Liver (tissue), 9 donors: ENCODE data around the gene PEAR1. TPM values are rescaled to one million over a fixed set of nuclear protein-coding genes. Genes with fewer than 3 reads are reported as not detected.

ENCODE experiments used
- DNase-seq: peaks from one replicate; pipeline ENCODE4 v3.0.0-alpha.2; 2017; ENCODE audit warnings: low spot score
- H3K27ac ChIP-seq, 2 donors: one replicate each; pipeline ENCODE4 v1.7.0; 2013; ENCODE audit warnings: inconsistent platforms in 2 of 2, low read length in 2 of 2, control low read depth in 1 of 2, low read depth in 1 of 2, mild to moderate bottlenecking in 1 of 2
- H3K27me3 ChIP-seq, 4 donors: one replicate each; pipeline versions ENCODE4 v1.6.1 to v1.7.0; 2013; ENCODE audit warnings: low read length in 3 of 4, inconsistent platforms in 1 of 4, mild to moderate bottlenecking in 1 of 4, moderate library complexity in 1 of 4; ENCODE audit not compliant: control insufficient read depth in 4 of 4, insufficient read depth in 4 of 4
- H3K36me3 ChIP-seq, 4 donors: one replicate each; pipeline versions ENCODE4 v1.6.1 to v1.7.0; 2013; ENCODE audit warnings: low read length in 3 of 4, mild to moderate bottlenecking in 3 of 4, low read depth in 1 of 4, moderate library complexity in 1 of 4; ENCODE audit not compliant: control insufficient read depth in 4 of 4, insufficient read depth in 3 of 4
- H3K4me1 ChIP-seq, 4 donors: one replicate each; pipeline versions ENCODE4 v1.6.1 to v1.7.0; 2013; ENCODE audit warnings: low read length in 3 of 4, mild to moderate bottlenecking in 3 of 4, moderate library complexity in 1 of 4; ENCODE audit not compliant: control insufficient read depth in 4 of 4, insufficient read depth in 4 of 4
- H3K4me3 ChIP-seq, 3 donors: one replicate each; pipeline versions ENCODE4 v1.6.1 to v1.7.0; 2013; ENCODE audit warnings: low read length in 3 of 3, control low read depth in 1 of 3, low read depth in 1 of 3, mild to moderate bottlenecking in 1 of 3
- H3K9ac ChIP-seq, 2 donors: one replicate each; pipeline ENCODE4 v1.7.0; 2013; ENCODE audit warnings: low read length in 2 of 2, mild to moderate bottlenecking in 2 of 2, moderate library complexity in 2 of 2, control low read depth in 1 of 2, low read depth in 1 of 2
- H3K9me3 ChIP-seq, 4 donors: one replicate each; pipeline versions ENCODE4 v1.6.1 to v1.7.0; 2013; ENCODE audit warnings: low read length in 3 of 4; ENCODE audit not compliant: control insufficient read depth in 4 of 4
- EGR1 ChIP-seq, 2 donors: IDR thresholded peaks; 2 replicates each; pipeline ENCODE4 v1.6.1; 2016 to 2018; ENCODE audit warnings: antibody characterized with exemption in 2 of 2, low read depth in 2 of 2
- FOXA1 ChIP-seq: IDR thresholded peaks from 2 replicates; pipeline ENCODE4 v1.6.1; 2016; ENCODE audit warnings: antibody characterized with exemption
- FOXA2 ChIP-seq: IDR thresholded peaks from 2 replicates; pipeline ENCODE4 v1.6.1; 2016; ENCODE audit warnings: antibody characterized with exemption
- GABPA ChIP-seq, 2 donors: IDR thresholded peaks in 1 of 2; conservative IDR thresholded peaks in 1 of 2; 2 replicates each; pipeline ENCODE4 v1.6.1; 2016; ENCODE audit warnings: antibody characterized with exemption in 2 of 2, mild to moderate bottlenecking in 1 of 2, moderate library complexity in 1 of 2
- HNF4A ChIP-seq, 2 donors: conservative IDR thresholded peaks; 2 replicates each; pipeline ENCODE4 v1.6.1; 2016; ENCODE audit warnings: antibody characterized with exemption in 2 of 2, mild to moderate bottlenecking in 2 of 2
- HNF4G ChIP-seq: IDR thresholded peaks from 2 replicates; pipeline ENCODE4 v1.6.1; 2016; ENCODE audit warnings: antibody characterized with exemption
- JUND ChIP-seq, 2 donors: IDR thresholded peaks; 2 replicates each; pipeline ENCODE4 v1.6.1; 2016; ENCODE audit warnings: antibody characterized with exemption in 2 of 2
- NR2F2 ChIP-seq: IDR thresholded peaks from 2 replicates; pipeline ENCODE4 v1.6.1; 2016; ENCODE audit warnings: antibody characterized with exemption
- RAD21 ChIP-seq, 2 donors: IDR thresholded peaks; 2 replicates each; pipeline ENCODE4 v1.6.1; 2016; ENCODE audit warnings: antibody characterized with exemption in 2 of 2, mild to moderate bottlenecking in 2 of 2
- RXRA ChIP-seq, 2 donors: IDR thresholded peaks; 2 replicates each; pipeline ENCODE4 v1.6.1; 2017 to 2018; ENCODE audit warnings: antibody characterized with exemption in 2 of 2, mild to moderate bottlenecking in 1 of 2
- SP1 ChIP-seq: IDR thresholded peaks from 2 replicates; pipeline ENCODE4 v1.6.1; 2018; ENCODE audit warnings: antibody characterized with exemption, mild to moderate bottlenecking
- TAF1 ChIP-seq: conservative IDR thresholded peaks from 2 replicates; pipeline ENCODE4 v1.6.1; 2016; ENCODE audit warnings: antibody characterized with exemption, mild to moderate bottlenecking
- YY1 ChIP-seq: IDR thresholded peaks from 2 replicates; pipeline ENCODE4 v1.6.1; 2016; ENCODE audit warnings: antibody characterized with exemption, mild to moderate bottlenecking
- WGBS: extraction: QIAGEN DNeasy Blood & Tissue Kit; methylation state at CpG from one replicate; pipeline ENCODE4 v1.1.7; 2013; 5-methylcytosine and 5-hydroxymethylcytosine counted together
- polyA plus RNA-seq, 2 donors: library from polyadenylated mRNA; stranded (reverse) in 1 of 2; unstranded in 1 of 2; fragments of 200-250 nt in 1 of 2; fragments of >200 nt in 1 of 2; fragmentation: Nextera tagmentation in 1 of 2; extraction: Ambion mirVana in 1 of 2; gene quantifications; one replicate each; pipeline versions ENCODE4 v1.2.1 to v1.2.3, GENCODE V29; 2013 to 2015
- total RNA-seq, 2 donors: library from RNA; depleted of rRNA; stranded (reverse); fragments of >200 nt; gene quantifications; one replicate each; pipeline ENCODE4 v1.2.3, GENCODE V29; 2014
- TF ChIP-seq, protein P1 (sequence below): fragments of 150-350 bp; IDR thresholded peaks from 2 replicates; pipeline ENCODE4 v1.5.1; 2017; ENCODE audit warnings: improper control_type of control experiment, low read depth, low read length; ENCODE audit not compliant: missing input control
- TF ChIP-seq, protein P2 (sequence below): IDR thresholded peaks from 2 replicates; pipeline ENCODE4 v1.6.1; 2016; ENCODE audit warnings: antibody characterized with exemption
- TF ChIP-seq, protein P3 (sequence below): IDR thresholded peaks from 2 replicates; pipeline ENCODE4 v1.6.1; 2016; ENCODE audit warnings: antibody characterized with exemption
- TF ChIP-seq, protein P4 (sequence below): IDR thresholded peaks from 2 replicates; pipeline ENCODE4 v1.6.1; 2016; ENCODE audit warnings: antibody characterized with exemption, mild to moderate bottlenecking
- TF ChIP-seq, protein P5 (sequence below): IDR thresholded peaks from 2 replicates; pipeline ENCODE4 v1.6.1; 2016; ENCODE audit warnings: antibody characterized with exemption
- donor health status: healthy.
- donor health status: healthy.
- donor health status: healthy.
- donor health status: healthy.
- donor health status: healthy.

PEAR1 gene
- total and polyA plus RNA-seq, 4 donors: 2.1 to 4.4 (median 3.1) TPM

DNA sequence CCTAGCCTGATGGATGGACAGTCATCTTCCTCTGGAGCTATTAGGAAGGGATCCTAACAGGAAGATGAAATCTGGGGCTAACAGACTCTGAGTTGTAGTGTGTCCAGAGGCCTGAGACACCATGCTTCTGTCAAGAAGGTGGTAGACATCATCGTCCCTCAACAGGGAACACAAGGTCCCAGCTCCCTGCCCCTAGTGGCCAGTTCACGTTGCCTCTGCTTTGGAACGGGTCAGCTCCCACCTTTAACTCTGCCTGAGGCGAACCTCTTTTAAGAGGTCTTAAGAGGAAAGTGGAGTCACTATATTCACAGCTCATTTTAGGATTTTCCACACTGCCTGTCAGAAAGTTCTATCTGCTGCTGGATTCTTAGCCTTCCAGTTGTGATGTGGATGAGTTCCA, 55.2 kb downstream of the PEAR1 start (continued):
- TF ChIP-seq, protein P1, sequence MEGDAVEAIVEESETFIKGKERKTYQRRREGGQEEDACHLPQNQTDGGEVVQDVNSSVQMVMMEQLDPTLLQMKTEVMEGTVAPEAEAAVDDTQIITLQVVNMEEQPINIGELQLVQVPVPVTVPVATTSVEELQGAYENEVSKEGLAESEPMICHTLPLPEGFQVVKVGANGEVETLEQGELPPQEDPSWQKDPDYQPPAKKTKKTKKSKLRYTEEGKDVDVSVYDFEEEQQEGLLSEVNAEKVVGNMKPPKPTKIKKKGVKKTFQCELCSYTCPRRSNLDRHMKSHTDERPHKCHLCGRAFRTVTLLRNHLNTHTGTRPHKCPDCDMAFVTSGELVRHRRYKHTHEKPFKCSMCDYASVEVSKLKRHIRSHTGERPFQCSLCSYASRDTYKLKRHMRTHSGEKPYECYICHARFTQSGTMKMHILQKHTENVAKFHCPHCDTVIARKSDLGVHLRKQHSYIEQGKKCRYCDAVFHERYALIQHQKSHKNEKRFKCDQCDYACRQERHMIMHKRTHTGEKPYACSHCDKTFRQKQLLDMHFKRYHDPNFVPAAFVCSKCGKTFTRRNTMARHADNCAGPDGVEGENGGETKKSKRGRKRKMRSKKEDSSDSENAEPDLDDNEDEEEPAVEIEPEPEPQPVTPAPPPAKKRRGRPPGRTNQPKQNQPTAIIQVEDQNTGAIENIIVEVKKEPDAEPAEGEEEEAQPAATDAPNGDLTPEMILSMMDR: no peak
- TF ChIP-seq FOXA1: no peak
- TF ChIP-seq JUND (IDR thresholded peaks at IDR 0.05): no peak
- TF ChIP-seq TAF1: no peak
- TF ChIP-seq FOXA2: no peak

DNA sequence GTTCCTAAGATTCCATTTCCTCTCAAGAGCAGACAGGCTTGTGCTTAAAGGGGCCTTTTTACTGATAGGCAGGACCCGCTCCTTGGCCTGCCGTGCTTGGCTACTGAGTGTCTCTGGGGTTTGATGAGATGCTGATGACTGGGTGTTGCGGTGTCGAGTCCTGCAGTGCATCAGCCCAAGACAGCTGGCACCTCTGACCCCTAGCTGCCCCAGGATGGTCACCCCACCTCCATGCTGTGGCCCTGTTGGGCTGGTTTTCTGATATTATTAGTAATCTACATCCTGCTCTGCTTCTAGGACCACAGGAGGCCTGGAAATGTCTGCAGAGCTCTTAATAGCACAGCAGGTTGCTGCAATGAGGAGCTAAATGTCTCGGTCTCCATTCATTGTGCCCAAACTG, 55.6 kb downstream of the PEAR1 start:
- WGBS: 90% methylated on average over 5 of the region's 5 CpGs
- DNase-seq: no peak
- Histone ChIP-seq H3K4me1 (no peaks in the 10 kb centered on the region), H3K36me3 (peaks cover 8 to 82% (median 51%) of the 10 kb centered on the region in 4 donors), H3K9ac (no peak overlapping the region), H3K27ac (no peak overlapping the region), H3K4me3 (no peak overlapping the region), H3K27me3 (no peaks in the 10 kb centered on the region), H3K9me3 (no peaks in the 10 kb centered on the region)
- TF ChIP-seq GABPA (IDR thresholded peaks at IDR 0.05 in 1 of 2, conservative IDR thresholded peaks at IDR 0.05 in 1 of 2): no peak
- TF ChIP-seq NR2F2: no peak
- no peak for TF ChIP-seq EGR1 (IDR thresholded peaks at IDR 0.05; ENCODE audit: low read depth in 2 of 2)
- TF ChIP-seq, protein P1: no peak
- no peak for TF ChIP-seq YY1
- no peak for TF ChIP-seq FOXA2

DNA sequence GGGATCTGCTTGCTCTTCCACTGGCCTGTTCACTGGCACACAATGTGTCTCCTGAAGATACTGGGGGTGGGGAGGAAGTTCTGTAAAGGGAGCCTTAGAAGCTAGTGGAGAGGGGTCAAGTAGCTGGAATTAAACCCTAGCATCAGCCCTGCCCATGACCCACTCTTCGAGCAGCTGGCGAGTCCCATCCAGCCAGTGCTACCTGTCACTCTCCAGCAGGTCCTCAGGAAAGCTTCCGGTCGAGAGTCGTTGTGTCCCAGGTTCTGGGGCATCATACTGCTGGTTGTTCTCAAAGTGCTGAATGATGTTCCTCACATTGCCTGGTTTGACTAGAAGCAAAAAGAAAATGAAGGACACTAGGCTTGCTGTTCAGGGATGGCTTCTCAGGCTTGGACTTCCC, 57.9 kb downstream of the PEAR1 start:
- no peaks in the 10 kb centered on the region for H3K27me3 ChIP-seq
- no peak for DNase-seq
- H3K36me3 ChIP-seq: peaks cover 11 to 81% (median 53%) of the 10 kb centered on the region in 4 donors
- H3K9me3 ChIP-seq: no peaks in the 10 kb centered on the region
- H3K27ac ChIP-seq: no peak overlapping the region
- no peak overlapping the region for H3K9ac ChIP-seq
- no peak overlapping the region for H3K4me3 ChIP-seq
- no peaks in the 10 kb centered on the region for H3K4me1 ChIP-seq
- WGBS: 97% methylated on average over 5 of the region's 5 CpGs
- TF ChIP-seq HNF4A (conservative IDR thresholded peaks at IDR 0.05) (no peak), FOXA2 (no peak), YY1 (no peak), NR2F2 (no peak), SP1 (no peak), RAD21 (IDR thresholded peaks at IDR 0.05) (no peak), JUND (IDR thresholded peaks at IDR 0.05) (no peak), RXRA (IDR thresholded peaks at IDR 0.05) (no peak), EGR1 (IDR thresholded peaks at IDR 0.05; ENCODE audit: low read depth in 2 of 2) (no peak), TAF1 (no peak), FOXA1 (no peak), HNF4G (no peak)
- TF ChIP-seq, protein P2, sequence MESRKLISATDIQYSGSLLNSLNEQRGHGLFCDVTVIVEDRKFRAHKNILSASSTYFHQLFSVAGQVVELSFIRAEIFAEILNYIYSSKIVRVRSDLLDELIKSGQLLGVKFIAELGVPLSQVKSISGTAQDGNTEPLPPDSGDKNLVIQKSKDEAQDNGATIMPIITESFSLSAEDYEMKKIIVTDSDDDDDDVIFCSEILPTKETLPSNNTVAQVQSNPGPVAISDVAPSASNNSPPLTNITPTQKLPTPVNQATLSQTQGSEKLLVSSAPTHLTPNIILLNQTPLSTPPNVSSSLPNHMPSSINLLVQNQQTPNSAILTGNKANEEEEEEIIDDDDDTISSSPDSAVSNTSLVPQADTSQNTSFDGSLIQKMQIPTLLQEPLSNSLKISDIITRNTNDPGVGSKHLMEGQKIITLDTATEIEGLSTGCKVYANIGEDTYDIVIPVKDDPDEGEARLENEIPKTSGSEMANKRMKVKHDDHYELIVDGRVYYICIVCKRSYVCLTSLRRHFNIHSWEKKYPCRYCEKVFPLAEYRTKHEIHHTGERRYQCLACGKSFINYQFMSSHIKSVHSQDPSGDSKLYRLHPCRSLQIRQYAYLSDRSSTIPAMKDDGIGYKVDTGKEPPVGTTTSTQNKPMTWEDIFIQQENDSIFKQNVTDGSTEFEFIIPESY: no peak
- TF ChIP-seq, protein P3, sequence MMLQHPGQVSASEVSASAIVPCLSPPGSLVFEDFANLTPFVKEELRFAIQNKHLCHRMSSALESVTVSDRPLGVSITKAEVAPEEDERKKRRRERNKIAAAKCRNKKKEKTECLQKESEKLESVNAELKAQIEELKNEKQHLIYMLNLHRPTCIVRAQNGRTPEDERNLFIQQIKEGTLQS: no peak
- TF ChIP-seq, protein P4, sequence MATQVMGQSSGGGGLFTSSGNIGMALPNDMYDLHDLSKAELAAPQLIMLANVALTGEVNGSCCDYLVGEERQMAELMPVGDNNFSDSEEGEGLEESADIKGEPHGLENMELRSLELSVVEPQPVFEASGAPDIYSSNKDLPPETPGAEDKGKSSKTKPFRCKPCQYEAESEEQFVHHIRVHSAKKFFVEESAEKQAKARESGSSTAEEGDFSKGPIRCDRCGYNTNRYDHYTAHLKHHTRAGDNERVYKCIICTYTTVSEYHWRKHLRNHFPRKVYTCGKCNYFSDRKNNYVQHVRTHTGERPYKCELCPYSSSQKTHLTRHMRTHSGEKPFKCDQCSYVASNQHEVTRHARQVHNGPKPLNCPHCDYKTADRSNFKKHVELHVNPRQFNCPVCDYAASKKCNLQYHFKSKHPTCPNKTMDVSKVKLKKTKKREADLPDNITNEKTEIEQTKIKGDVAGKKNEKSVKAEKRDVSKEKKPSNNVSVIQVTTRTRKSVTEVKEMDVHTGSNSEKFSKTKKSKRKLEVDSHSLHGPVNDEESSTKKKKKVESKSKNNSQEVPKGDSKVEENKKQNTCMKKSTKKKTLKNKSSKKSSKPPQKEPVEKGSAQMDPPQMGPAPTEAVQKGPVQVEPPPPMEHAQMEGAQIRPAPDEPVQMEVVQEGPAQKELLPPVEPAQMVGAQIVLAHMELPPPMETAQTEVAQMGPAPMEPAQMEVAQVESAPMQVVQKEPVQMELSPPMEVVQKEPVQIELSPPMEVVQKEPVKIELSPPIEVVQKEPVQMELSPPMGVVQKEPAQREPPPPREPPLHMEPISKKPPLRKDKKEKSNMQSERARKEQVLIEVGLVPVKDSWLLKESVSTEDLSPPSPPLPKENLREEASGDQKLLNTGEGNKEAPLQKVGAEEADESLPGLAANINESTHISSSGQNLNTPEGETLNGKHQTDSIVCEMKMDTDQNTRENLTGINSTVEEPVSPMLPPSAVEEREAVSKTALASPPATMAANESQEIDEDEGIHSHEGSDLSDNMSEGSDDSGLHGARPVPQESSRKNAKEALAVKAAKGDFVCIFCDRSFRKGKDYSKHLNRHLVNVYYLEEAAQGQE: no peak
- TF ChIP-seq, protein P1: no peak
- TF ChIP-seq, protein P5, sequence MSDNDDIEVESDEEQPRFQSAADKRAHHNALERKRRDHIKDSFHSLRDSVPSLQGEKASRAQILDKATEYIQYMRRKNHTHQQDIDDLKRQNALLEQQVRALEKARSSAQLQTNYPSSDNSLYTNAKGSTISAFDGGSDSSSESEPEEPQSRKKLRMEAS: no peak
